Mesenchymal stem cell (in vitro differentiated cells and primary cell): ENCODE data around the gene BLVRB. TPM values are rescaled to one million over a fixed set of nuclear protein-coding genes. Genes with fewer than 3 reads are reported as not detected.

Experiments used
- DNase-seq: peaks from one replicate; pipeline ENCODE4 v3.0.0-alpha.2; 2013
- H2AFZ ChIP-seq: one replicate; pipeline ENCODE4 v1.6.1; 2013; ENCODE audit warnings: low read depth, mild to moderate bottlenecking, control low read depth, inconsistent platforms, low read length, moderate library complexity
- H2AK5ac ChIP-seq: 2 replicates; pipeline ENCODE4 v1.6.1; 2013; ENCODE audit warnings: low read length, moderate library complexity, mild to moderate bottlenecking, inconsistent platforms; ENCODE audit not compliant: severe bottlenecking
- H2BK120ac ChIP-seq: one replicate; pipeline ENCODE4 v1.6.1; 2013; ENCODE audit warnings: low read depth, mild to moderate bottlenecking, inconsistent platforms, low read length, moderate library complexity
- H2BK12ac ChIP-seq, 2 experiments: one replicate each; pipeline ENCODE4 v1.6.1; 2013; ENCODE audit warnings: inconsistent platforms in 2 of 2, low read length in 2 of 2, mild to moderate bottlenecking in 2 of 2, moderate library complexity in 2 of 2, control low read depth in 1 of 2
- H2BK15ac ChIP-seq: one replicate; pipeline ENCODE4 v1.6.1; 2013; ENCODE audit warnings: mild to moderate bottlenecking, low read depth, inconsistent platforms; ENCODE audit not compliant: poor library complexity, severe bottlenecking
- H2BK5ac ChIP-seq: 2 replicates; pipeline ENCODE4 v1.6.1; 2013; ENCODE audit warnings: low read depth, mild to moderate bottlenecking, low read length, control low read depth, inconsistent platforms; ENCODE audit not compliant: poor library complexity, severe bottlenecking
- H3K14ac ChIP-seq, 2 experiments: one replicate each; pipeline ENCODE4 v1.6.1; 2013; ENCODE audit warnings: inconsistent platforms in 2 of 2, low read length in 2 of 2, control low read depth in 1 of 2, mild to moderate bottlenecking in 1 of 2, moderate library complexity in 1 of 2
- H3K18ac ChIP-seq, 2 experiments: one replicate each; pipeline ENCODE4 v1.6.1; 2013; ENCODE audit warnings: inconsistent platforms in 2 of 2, low read length in 2 of 2, control low read depth in 1 of 2, low read depth in 1 of 2, mild to moderate bottlenecking in 1 of 2
- H3K23ac ChIP-seq, 2 experiments: one replicate each; pipeline ENCODE4 v1.6.1; 2013; ENCODE audit warnings: inconsistent platforms in 2 of 2, low read length in 2 of 2, mild to moderate bottlenecking in 2 of 2, moderate library complexity in 2 of 2, control low read depth in 1 of 2
- H3K27ac ChIP-seq: 2 replicates; pipeline ENCODE4 v1.5.1; 2013; ENCODE audit warnings: mild to moderate bottlenecking, moderate library complexity, low read length, control low read depth, inconsistent platforms; ENCODE audit not compliant: poor library complexity, severe bottlenecking
- H3K27me3 ChIP-seq, 2 experiments: 2 replicates each; pipeline versions ENCODE4 v1.6.1 to v1.7.0; 2013; ENCODE audit warnings: low read length in 2 of 2, mild to moderate bottlenecking in 2 of 2, moderate library complexity in 2 of 2, control low read depth in 1 of 2, inconsistent platforms in 1 of 2; ENCODE audit not compliant: control insufficient read depth in 1 of 2, insufficient read depth in 1 of 2
- H3K36me3 ChIP-seq, 2 experiments: 2 replicates each; pipeline versions ENCODE4 v1.6.1 to v1.7.0; 2013; ENCODE audit warnings: low read length in 2 of 2, control low read depth in 1 of 2, inconsistent platforms in 1 of 2, low read depth in 1 of 2, mild to moderate bottlenecking in 1 of 2; ENCODE audit not compliant: insufficient read depth in 2 of 2, control insufficient read depth in 1 of 2
- H3K4ac ChIP-seq, 2 experiments: one replicate each; pipeline ENCODE4 v1.6.1; 2013; ENCODE audit warnings: inconsistent platforms in 2 of 2, low read length in 2 of 2, mild to moderate bottlenecking in 2 of 2, moderate library complexity in 2 of 2, control low read depth in 1 of 2, low read depth in 1 of 2
- H3K4me1 ChIP-seq: 2 replicates; pipeline ENCODE4 v1.6.1; 2013; ENCODE audit warnings: low read depth, low read length, control low read depth; ENCODE audit not compliant: control insufficient read depth, insufficient read depth
- H3K4me2 ChIP-seq: 2 replicates; pipeline ENCODE4 v1.6.1; 2013; ENCODE audit warnings: low read length, mild to moderate bottlenecking, inconsistent platforms; ENCODE audit not compliant: poor library complexity, severe bottlenecking
- H3K4me3 ChIP-seq, 2 experiments: 2 replicates each; pipeline versions ENCODE4 v1.5.1 to v1.7.0; 2013; ENCODE audit warnings: low read length in 2 of 2, mild to moderate bottlenecking in 2 of 2, control low read depth in 1 of 2, low read depth in 1 of 2; ENCODE audit not compliant: insufficient read depth in 1 of 2
- H3K79me1 ChIP-seq: replicated peaks from 2 replicates; pipeline ENCODE4 v1.6.1; 2013; ENCODE audit warnings: mild to moderate bottlenecking, control low read depth, low read length, inconsistent platforms; ENCODE audit not compliant: poor library complexity, severe bottlenecking
- H3K9ac ChIP-seq: 2 replicates; pipeline ENCODE4 v1.7.0; 2013; ENCODE audit warnings: mild to moderate bottlenecking, low read length, moderate library complexity
- H3K9me3 ChIP-seq: 2 replicates; pipeline ENCODE4 v1.7.0; 2013; ENCODE audit warnings: mild to moderate bottlenecking, low read length; ENCODE audit not compliant: control insufficient read depth
- H4K8ac ChIP-seq: one replicate; pipeline ENCODE4 v1.6.1; 2013; ENCODE audit warnings: inconsistent platforms, mild to moderate bottlenecking, low read length, moderate library complexity
- H4K91ac ChIP-seq: one replicate; pipeline ENCODE4 v1.6.1; 2013; ENCODE audit warnings: mild to moderate bottlenecking, low read length, inconsistent platforms
- WGBS: methylation state at CpG from one replicate; pipeline ENCODE4 v1.1.7; 2013; ENCODE audit warnings: mixed read lengths; 5-methylcytosine and 5-hydroxymethylcytosine counted together
- polyA plus RNA-seq, 2 experiments: library from polyadenylated mRNA; stranded (reverse); fragments of 200-250 nt; gene quantifications; one replicate each; pipeline ENCODE4 v1.2.3, GENCODE V29; 2013

The BLVRB gene
- polyA plus RNA-seq (2013, experiment 1 of 2), result 83.8 TPM
- polyA plus RNA-seq (2013, experiment 2 of 2), result 80.0 TPM

- H2BK15ac ChIP-seq, result peak within 1 kb of the TSS; percentile 97
- under 1% methylated on average over 54 of the region's 54 CpGs for WGBS
Measured at GRCh38 chr19:40465557-40466218, at the start of gene BLVRB. TSS of gene BLVRB (minus strand) at chr19:40465745. CDS start at chr19:40465688, 57 bp downstream.

GRCh38 chr19:40513741-40514315 is 48.3 kb upstream of the BLVRB start:
- no peak for DNase-seq
- Histone ChIP-seq H3K27me3 (peaks cover 34 to 46% of the 10 kb centered on the region in 2 experiments), H3K9me3 (no peaks in the 10 kb centered on the region), H3K4me1 (peaks cover 12% of the 10 kb centered on the region), H3K79me1 (no peaks in the 10 kb centered on the region), H2BK15ac (no peak overlapping the region), H2BK12ac (no peak overlapping the region), H3K27ac (no peak overlapping the region), H3K4me3 (no peak overlapping the region), H3K18ac (no peak overlapping the region), H4K8ac (no peak overlapping the region), H3K4me2 (no peak overlapping the region), H3K4ac (no peak overlapping the region), H4K91ac (no peak overlapping the region), H2BK5ac (no peak overlapping the region), H3K9ac (no peak overlapping the region), H3K23ac (no peak overlapping the region), H3K36me3 (no peaks in the 10 kb centered on the region), H2BK120ac (no peak overlapping the region), H2AK5ac (no peak overlapping the region), H3K14ac (no peak overlapping the region), H2AFZ (no peak overlapping the region)
- 61% methylated on average over 4 of the region's 4 CpGs for WGBS

More at GRCh38 chr19:40465557-40466218, at the start of gene BLVRB:
- H3K36me3 ChIP-seq, result no peaks in the 10 kb centered on the region
- H2AK5ac ChIP-seq, result peak within 1 kb of the TSS; percentile 96
- H2AFZ ChIP-seq, result peak within 1 kb of the TSS; percentile 65
- peaks cover 0 to 9% of the 10 kb centered on the region in 2 experiments for H3K27me3 ChIP-seq
- peak within 1 kb of the TSS; percentile 75 for H3K27ac ChIP-seq
- H3K23ac ChIP-seq, result no peak within 1 kb of the TSS
- peaks cover 22% of the 10 kb centered on the region for H3K4me1 ChIP-seq
- peak; percentile 99 for DNase-seq
- no peak within 1 kb of the TSS for H3K14ac ChIP-seq
- H4K91ac ChIP-seq, result peak within 1 kb of the TSS; percentile 95
- H3K9ac ChIP-seq, result peak within 1 kb of the TSS; percentile 91
- peak within 1 kb of the TSS; percentile 49 to 64 for H3K4ac ChIP-seq
- peak within 1 kb of the TSS; percentile 95 for H4K8ac ChIP-seq
- peak within 1 kb of the TSS; percentile 33 to 45 for H2BK12ac ChIP-seq
- peaks cover 5% of the 10 kb centered on the region for H3K79me1 ChIP-seq
- H2BK120ac ChIP-seq, result no peak within 1 kb of the TSS
- H3K4me2 ChIP-seq, result peak within 1 kb of the TSS; percentile 78
- no peaks in the 10 kb centered on the region for H3K9me3 ChIP-seq
- H2BK5ac ChIP-seq, result no peak within 1 kb of the TSS
- peak within 1 kb of the TSS; percentile 91 to 99 for H3K18ac ChIP-seq
- H3K4me3 ChIP-seq, result peak within 1 kb of the TSS; percentile 73 to 83

GRCh38 chr19:40513345-40513678 is 47.8 kb upstream of the BLVRB start:
- no peak overlapping the region for H2AFZ ChIP-seq
- peaks cover 12% of the 10 kb centered on the region for H3K4me1 ChIP-seq
- H3K4me2 ChIP-seq, result no peak overlapping the region
- H2BK5ac ChIP-seq, result no peak overlapping the region
- H3K27ac ChIP-seq, result no peak overlapping the region
- H2AK5ac ChIP-seq, result no peak overlapping the region
- H3K9me3 ChIP-seq, result no peaks in the 10 kb centered on the region
- H4K91ac ChIP-seq, result no peak overlapping the region
- no peaks in the 10 kb centered on the region for H3K36me3 ChIP-seq
- no peak overlapping the region for H3K23ac ChIP-seq
- no peaks in the 10 kb centered on the region for H3K79me1 ChIP-seq
- H4K8ac ChIP-seq, result no peak overlapping the region
- H2BK12ac ChIP-seq, result no peak overlapping the region
- peak overlapping the region in 1 of 2 experiments; percentile 23 for H3K14ac ChIP-seq
- no peak overlapping the region for H3K9ac ChIP-seq
- H3K18ac ChIP-seq, result no peak overlapping the region
- H3K4ac ChIP-seq, result no peak overlapping the region
- peak overlapping the region in 1 of 2 experiments; percentile 20 for H3K4me3 ChIP-seq
- 84% methylated on average over 27 of the region's 27 CpGs for WGBS
- H2BK15ac ChIP-seq, result no peak overlapping the region
- no peak overlapping the region for H2BK120ac ChIP-seq
- no peak for DNase-seq
- peaks cover 30 to 42% of the 10 kb centered on the region in 2 experiments for H3K27me3 ChIP-seq

GRCh38 chr19:40512473-40513344 is 47.2 kb upstream of the BLVRB start:
- Histone ChIP-seq H2BK5ac (no peak overlapping the region), H4K91ac (peak overlapping the region; percentile 29), H3K18ac (no peak overlapping the region), H3K36me3 (no peaks in the 10 kb centered on the region), H3K9ac (no peak overlapping the region), H3K9me3 (no peaks in the 10 kb centered on the region), H2BK12ac (no peak overlapping the region), H2AK5ac (no peak overlapping the region), H2BK120ac (no peak overlapping the region), H3K23ac (no peak overlapping the region), H2BK15ac (no peak overlapping the region), H3K4ac (no peak overlapping the region), H3K4me1 (peaks cover 12% of the 10 kb centered on the region), H3K79me1 (no peaks in the 10 kb centered on the region), H3K4me2 (peak overlapping the region; percentile 55), H3K14ac (no peak overlapping the region), H3K4me3 (peak overlapping the region in 1 of 2 experiments; percentile 21), H3K27ac (no peak overlapping the region), H3K27me3 (peaks cover 34 to 42% of the 10 kb centered on the region in 2 experiments), H2AFZ (no peak overlapping the region), H4K8ac (no peak overlapping the region)
- peak; percentile 8 for DNase-seq
- WGBS, result 21% methylated on average over 72 of the region's 105 CpGs
